Upper lobe of left lung (tissue), 4 donors: ENCODE results near the gene EXOSC9.

Experiments used
- POLR2A ChIP-seq, 4 donors: fragments of 450-650 bp; IDR thresholded peaks; one replicate each; pipeline ENCODE4 v1.5.1; 2016 to 2017; ENCODE audit warnings: antibody characterized with exemption in 4 of 4, mild to moderate bottlenecking in 2 of 4
- POLR2AphosphoS5 ChIP-seq, 2 donors: sonication (generic); formaldehyde crosslinking; IDR thresholded peaks; one replicate each; pipeline ENCODE4 v1.5.1; 2017; ENCODE audit warnings: antibody characterized with exemption in 2 of 2
- TF ChIP-seq, protein P1 (sequence below), 6 experiments: fragments of 450-650 bp in 4 of 6; fragments of 200-600 bp in 2 of 6; sonication (generic) in 2 of 6; IDR thresholded peaks; one replicate each; pipeline ENCODE4 v1.5.1; 2016 to 2019; ENCODE audit warnings: antibody characterized with exemption in 6 of 6

DNA sequence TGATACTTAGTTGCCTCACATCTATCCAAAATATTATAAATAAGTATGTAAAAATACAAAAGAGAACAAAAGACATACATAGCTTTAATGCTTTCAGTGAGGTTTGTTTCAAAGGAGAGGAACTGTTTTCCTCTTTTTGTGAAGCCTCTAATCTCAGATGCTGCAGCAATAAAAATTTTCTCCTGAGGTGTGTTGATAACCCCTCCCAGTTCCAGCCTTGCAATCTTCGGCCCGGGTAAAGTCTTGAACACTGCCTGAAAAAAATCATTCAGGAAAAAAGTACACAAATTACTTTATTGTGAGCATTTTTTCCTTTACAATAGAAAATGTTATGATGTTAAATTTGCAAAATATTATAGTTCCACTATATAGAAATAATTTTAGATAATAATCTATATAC, 60.3 kb downstream of the EXOSC9 start:
- TF ChIP-seq, protein P1, sequence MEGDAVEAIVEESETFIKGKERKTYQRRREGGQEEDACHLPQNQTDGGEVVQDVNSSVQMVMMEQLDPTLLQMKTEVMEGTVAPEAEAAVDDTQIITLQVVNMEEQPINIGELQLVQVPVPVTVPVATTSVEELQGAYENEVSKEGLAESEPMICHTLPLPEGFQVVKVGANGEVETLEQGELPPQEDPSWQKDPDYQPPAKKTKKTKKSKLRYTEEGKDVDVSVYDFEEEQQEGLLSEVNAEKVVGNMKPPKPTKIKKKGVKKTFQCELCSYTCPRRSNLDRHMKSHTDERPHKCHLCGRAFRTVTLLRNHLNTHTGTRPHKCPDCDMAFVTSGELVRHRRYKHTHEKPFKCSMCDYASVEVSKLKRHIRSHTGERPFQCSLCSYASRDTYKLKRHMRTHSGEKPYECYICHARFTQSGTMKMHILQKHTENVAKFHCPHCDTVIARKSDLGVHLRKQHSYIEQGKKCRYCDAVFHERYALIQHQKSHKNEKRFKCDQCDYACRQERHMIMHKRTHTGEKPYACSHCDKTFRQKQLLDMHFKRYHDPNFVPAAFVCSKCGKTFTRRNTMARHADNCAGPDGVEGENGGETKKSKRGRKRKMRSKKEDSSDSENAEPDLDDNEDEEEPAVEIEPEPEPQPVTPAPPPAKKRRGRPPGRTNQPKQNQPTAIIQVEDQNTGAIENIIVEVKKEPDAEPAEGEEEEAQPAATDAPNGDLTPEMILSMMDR (IDR thresholded peaks at IDR 0.05), result no peak
- TF ChIP-seq POLR2A (IDR thresholded peaks at IDR 0.05) (no peak), POLR2AphosphoS5 (IDR thresholded peaks at IDR 0.05) (no peak)
